Measurements from ENCODE around the gene DAB2IP.
A peak's percentile ranks its signal among the peaks of the same experiment; 100 is the strongest.

Gene DAB2IP

GRCh38 chr9:121685146-121685794, 33.8 kb downstream of the DAB2IP start:
- no peak for DNase-seq (ENCODE audit: low read depth)

DNA sequence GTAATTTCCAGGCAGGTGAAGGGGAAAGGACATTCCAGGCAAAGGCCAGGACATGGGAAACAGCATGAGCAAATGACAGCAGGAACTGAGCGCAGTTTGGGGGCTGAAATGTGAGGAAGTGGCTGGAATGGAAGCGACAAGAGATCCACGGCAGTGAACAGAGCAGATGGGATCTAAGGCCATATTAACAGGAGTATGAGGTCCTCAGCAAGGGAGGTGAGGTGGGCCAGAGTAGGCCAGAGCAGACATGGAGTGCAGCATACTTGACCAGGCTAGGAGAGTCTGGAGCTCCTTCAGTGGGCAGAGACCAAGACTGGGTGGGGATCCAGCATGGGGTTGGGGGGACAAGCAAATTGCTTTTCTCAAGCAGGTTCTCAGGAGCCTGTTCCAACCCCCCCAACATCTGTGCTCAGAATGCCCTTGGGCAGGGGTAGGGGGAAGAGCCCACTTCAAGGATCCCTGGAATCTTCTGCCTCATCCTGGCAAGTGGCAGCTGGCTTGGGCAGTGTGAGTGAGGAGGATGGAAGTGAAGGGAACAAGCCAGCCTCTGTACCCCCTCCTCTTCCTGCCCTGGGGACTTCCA, 34.5 kb downstream of the DAB2IP start:
- no peak for DNase-seq (ENCODE audit: low read depth)

DNA sequence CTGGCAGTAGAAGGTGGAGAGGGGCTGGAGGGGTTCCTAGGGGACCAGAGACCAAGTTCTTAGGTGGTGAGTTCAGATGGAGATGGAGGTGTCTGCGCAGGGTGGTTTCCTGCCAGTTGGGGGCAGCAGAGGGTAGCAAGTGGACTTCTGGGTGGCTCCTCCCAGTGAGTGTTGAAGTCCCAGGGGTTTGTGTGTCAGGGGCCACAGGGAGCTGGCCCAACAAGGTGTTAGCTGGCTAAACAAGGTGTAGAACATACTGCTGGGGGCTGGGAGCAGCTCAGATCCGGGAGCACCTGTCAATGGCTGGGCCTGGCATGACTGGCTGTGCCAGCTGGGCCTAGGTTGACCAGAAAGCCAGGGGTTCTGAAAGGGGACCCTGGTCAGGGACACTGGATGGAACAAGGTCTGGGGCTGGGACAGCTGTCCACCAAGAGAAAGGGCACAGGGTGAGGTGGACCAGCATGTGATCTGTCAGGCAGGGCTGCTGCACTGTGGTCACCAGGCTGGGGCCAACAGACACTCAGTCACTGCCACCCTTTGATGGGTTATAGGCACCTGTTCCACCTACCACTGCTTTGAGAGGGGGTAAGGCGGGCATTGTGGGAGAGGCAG, 35.6 kb downstream of the DAB2IP start:
- peak; percentile 43 for DNase-seq (ENCODE audit: low read depth)

DNA sequence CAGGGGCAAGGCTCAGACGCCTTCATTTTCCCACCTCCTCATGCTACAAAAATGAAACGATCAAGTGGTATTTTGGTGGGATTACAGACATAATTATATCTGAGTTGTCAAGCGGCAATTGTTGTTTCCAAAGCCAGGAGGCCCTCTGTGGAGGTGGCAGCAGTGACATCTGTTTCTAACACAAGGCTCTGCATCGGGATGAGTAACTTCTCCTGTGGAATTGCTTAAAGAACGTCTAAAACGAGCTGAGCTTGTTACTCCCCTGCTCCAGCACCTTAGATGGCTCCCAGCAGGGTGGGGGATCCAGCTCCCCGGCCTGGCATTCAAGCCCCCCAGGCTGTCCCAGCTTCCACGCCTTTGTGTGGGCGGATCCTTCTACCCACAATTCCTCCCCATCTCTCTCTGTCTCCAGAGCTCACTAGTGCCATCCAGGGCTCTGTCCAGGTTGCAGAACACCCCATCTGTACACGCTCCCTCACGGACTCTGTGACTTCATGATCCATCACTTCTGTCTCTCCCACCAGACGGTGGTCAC, 36.8 kb downstream of the DAB2IP start:
- DNase-seq (ENCODE audit: low read depth), result no peak

- no peak for DNase-seq (ENCODE audit: low read depth)
Measured at GRCh38 chr9:121688681-121689080, 37.2 kb downstream of the DAB2IP start.

DNA sequence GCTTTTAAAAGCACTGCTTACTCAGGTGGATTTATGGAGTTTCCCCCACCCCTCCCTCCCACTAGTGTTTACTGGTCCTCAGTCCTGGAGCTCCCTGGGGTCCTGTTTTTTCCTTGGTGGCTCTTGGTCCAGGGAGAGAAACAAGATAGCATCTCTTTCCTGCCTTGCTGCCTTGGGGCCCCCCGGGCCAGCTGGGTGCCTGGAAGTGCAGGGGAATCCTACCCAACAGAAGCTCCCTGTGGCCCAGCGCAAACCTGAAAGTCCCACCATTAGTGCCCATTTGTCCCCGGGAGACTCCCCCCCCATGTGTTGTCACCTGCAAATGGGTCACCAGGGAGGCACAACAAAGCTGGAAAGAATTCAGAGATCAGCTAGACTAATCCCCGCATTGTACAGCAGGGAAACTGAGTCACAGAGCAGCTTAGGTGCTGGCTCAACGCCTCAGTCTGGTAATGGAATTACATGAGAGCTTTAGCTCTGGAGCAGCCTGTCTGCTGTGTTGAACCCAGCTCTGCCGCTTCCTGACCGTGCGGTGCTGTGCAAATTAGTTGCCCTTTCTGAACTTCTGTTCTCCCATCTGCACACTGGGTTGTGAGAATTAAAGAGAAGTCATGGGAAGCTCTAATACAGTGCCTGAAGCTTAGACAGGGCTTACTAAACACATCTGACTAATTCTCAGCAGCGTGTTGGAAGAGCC, 38.2 kb downstream of the DAB2IP start:
- no peak for DNase-seq (ENCODE audit: low read depth)

GRCh38 chr9:121690316-121690715, 38.9 kb downstream of the DAB2IP start:
- DNase-seq (ENCODE audit: low read depth), result no peak

DNA sequence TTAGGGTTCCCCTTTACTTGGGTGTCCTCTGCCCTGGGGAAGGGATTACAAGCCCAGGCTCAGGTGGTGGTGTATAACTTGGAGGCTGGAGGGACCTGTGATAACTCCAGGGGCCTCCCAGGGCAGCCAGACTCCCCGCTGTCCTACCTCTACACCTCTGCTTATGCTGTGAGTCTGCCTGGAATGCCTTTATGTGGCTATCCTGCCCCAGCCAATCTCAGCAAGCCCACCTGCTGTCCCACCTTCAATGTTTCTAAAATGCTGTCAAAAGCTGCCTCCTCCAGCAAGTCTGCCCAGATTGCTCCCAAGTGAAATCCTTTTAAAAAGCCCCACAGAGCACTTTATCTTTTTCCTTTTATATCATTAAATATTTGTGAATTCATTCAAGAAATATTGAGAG, 39.3 kb downstream of the DAB2IP start:
- DNase-seq (ENCODE audit: low read depth), result no peak

- DNase-seq (ENCODE audit: low read depth), result no peak
Measured at GRCh38 chr9:121691890-121692289, 40.5 kb downstream of the DAB2IP start.

GRCh38 chr9:121692606-121693387, 41.4 kb downstream of the DAB2IP start:
- no peak for DNase-seq (ENCODE audit: low read depth)

DNA sequence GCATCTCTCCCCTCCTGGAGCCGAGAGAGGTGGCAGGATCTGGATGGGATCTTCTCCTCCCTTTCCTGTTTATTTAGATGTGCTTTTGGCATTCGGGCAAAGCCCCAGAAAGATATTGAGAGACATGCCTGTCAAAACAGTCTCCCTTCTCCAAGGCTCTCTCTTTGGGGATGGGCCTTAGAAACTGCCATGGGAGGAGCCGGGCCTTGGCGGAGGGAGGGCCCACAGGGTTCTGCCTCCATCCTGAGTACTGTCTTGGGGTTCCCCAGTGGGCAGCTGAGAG, 41.9 kb downstream of the DAB2IP start:
- DNase-seq (ENCODE audit: low read depth), result no peak

DNA sequence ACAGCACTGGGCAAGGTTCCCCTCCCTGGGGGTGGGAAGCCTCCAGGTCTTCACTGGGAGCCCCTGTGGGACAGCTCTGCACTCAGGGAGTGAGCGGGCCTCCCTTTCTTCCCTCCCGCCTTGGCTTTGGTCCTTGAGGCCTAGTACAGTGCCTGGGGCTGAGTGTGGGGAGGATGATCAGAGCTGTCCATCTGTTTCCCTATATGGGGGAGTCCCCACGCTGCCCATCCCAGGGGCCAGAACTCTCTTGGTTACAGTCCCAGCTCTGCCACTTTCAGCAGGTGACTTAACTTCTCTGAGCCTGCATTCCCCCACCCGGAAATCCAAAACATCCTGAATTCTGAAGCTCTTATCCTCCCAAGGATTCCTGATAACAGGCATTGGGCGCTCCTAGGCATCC, 42.6 kb downstream of the DAB2IP start:
- DNase-seq (ENCODE audit: low read depth), result no peak

GRCh38 chr9:121694600-121694999, 43.2 kb downstream of the DAB2IP start:
- no peak for DNase-seq (ENCODE audit: low read depth)

DNA sequence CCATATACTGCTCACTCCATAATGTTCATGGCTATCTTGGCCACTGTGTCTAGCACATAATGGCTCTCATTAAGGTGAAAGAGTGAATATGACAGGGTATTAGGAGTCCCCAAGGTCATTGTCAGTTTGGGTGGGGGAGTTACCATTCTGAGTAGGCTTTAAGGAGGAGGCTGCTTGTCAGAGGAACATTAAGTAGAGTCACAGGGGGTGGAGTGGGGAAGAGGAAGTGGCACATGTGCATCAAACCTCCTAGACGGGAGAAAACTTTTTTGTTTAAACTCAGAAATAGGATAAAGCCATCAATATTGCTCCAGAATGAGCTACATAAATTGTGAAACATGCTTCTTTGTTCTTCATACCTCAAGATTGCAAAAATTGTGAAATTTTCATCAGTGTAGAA, 45.5 kb downstream of the DAB2IP start:
- no peak for DNase-seq (ENCODE audit: low read depth)

- no peak for DNase-seq (ENCODE audit: low read depth)
Measured at GRCh38 chr9:121698627-121699570, 47.5 kb downstream of the DAB2IP start.

- DNase-seq (ENCODE audit: low read depth), result no peak
Measured at GRCh38 chr9:121699571-121700164, 48.2 kb downstream of the DAB2IP start.

DNA sequence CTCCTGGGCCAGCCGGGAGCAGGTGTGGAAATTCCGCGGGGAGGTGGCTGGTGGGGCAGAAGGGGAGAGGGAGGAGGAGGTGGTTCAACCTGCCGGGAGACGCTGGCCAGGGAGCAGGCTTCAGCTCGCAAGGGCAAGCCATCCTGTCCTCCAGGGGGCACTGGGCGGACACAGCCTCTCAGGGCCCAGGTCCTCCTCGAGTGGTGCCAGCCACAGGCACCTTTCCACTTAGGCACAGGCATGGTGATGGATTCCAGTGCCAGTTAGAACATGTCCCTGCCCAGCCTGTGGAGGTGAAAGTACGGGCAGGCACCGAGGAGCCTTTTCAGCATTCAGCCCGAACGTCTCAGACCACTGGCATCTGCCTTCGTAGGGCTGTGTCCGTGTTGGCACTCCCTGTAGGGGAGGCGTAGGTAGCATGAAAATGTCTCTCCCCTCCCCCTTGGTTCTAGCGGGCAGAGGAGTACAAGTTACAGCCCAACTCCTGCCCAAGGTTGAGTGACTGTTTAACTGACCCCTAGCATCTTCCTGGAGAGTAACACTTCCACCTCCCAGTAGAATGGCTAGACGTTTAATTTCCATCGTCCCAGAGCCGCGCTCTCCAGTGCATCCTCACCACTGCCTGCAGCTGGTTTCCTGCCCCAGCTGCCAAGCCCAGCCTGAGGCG, 48.9 kb downstream of the DAB2IP start:
- no peak for DNase-seq (ENCODE audit: low read depth)

- no peak for DNase-seq (ENCODE audit: low read depth)
Measured at GRCh38 chr9:121700832-121701419, 49.5 kb downstream of the DAB2IP start.

DNA sequence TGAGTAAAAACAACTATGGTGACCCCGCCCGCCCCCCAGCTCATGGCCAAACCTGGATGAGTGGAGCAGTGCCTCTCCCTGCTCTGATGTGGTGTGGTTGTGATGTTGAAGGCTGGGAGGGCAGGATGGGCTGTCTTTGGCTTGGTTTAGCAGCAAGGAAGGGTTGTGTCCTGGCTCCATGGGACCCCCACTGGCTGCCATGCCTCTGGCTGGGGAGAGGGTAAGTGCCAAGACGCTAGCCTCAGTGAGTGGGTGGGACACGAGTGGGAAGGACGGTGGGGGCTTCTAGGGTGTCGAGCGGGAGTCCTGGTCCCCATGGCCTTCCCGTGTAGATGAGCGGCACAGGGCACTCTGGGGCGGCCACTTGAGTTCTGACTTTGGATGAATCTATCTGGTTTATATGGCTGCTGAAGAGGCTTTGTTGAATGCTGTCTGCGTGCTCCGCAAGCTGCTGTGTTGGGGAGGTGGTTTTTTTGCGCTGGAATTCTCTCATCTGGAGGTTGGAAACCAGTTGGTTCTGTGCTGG, 50.4 kb downstream of the DAB2IP start:
- DNase-seq (ENCODE audit: low read depth), result no peak

Measured in fibroblast of the conjunctiva (primary cell).